Measurements from ENCODE around the gene WLS. TPM values are rescaled to one million over a fixed set of nuclear protein-coding genes. Genes with fewer than 3 reads are reported as not detected.
"Not testable (repeated sequence)": the region's sequence is repeated elsewhere in the genome, so short reads cannot be mapped to it uniquely, and the experiment has no call there.

The WLS gene
- total RNA-seq, 1 experiment from 2014 or later, result 19.8 TPM

GRCh38 chr1:68268896-68269483, 36.7 kb upstream of the WLS start:
- no peak overlapping the region for H3K4me2 ChIP-seq
- H4K20me1 ChIP-seq (ENCODE audit: insufficient read depth), result no peaks in the 10 kb centered on the region
- no peaks in the 10 kb centered on the region for H3K27me3 ChIP-seq (ENCODE audit: insufficient read depth, low read depth)
- no peak overlapping the region for H3K4me3 ChIP-seq
- H3K4me1 ChIP-seq (replicated peaks; ENCODE audit: insufficient read depth), result peaks cover 15% of the 10 kb centered on the region
- POLR2A ChIA-PET (ENCODE audit: unreplicated experiment), result no interaction called here
- intact Hi-C loops (cut with micrococcal nuclease; ENCODE audit: unreplicated experiment), result no loop called here
- BruUV-seq (replicated peaks), result no TSS peak
- H3K9me3 ChIP-seq (ENCODE audit: insufficient read depth, low read depth), result no peaks in the 10 kb centered on the region
- H3K79me2 ChIP-seq (ENCODE audit: low read depth), result no peaks in the 10 kb centered on the region
- no peaks in the 10 kb centered on the region for H3K9me2 ChIP-seq (ENCODE audit: insufficient read depth)
- CTCF ChIA-PET, result interaction anchor here (0.6 kb wide), 1 partner anchor 26 kb away, joined by 9 read pairs; no protein-coding TSS in a partner anchor
- DNase-seq, result no peak
- TF ChIP-seq, protein P1, sequence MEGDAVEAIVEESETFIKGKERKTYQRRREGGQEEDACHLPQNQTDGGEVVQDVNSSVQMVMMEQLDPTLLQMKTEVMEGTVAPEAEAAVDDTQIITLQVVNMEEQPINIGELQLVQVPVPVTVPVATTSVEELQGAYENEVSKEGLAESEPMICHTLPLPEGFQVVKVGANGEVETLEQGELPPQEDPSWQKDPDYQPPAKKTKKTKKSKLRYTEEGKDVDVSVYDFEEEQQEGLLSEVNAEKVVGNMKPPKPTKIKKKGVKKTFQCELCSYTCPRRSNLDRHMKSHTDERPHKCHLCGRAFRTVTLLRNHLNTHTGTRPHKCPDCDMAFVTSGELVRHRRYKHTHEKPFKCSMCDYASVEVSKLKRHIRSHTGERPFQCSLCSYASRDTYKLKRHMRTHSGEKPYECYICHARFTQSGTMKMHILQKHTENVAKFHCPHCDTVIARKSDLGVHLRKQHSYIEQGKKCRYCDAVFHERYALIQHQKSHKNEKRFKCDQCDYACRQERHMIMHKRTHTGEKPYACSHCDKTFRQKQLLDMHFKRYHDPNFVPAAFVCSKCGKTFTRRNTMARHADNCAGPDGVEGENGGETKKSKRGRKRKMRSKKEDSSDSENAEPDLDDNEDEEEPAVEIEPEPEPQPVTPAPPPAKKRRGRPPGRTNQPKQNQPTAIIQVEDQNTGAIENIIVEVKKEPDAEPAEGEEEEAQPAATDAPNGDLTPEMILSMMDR (conservative IDR thresholded peaks at IDR 0.05), result no peak
- no peak for TF ChIP-seq EZH2 (IDR thresholded peaks at IDR 0.05; ENCODE audit: low read depth)
- no peak overlapping the region for H3K27ac ChIP-seq
- no peak overlapping the region for H2AFZ ChIP-seq
- no peaks in the 10 kb centered on the region for H3F3A ChIP-seq (ENCODE audit: insufficient read depth, low read depth)
- H3K36me3 ChIP-seq (ENCODE audit: low read depth), result no peaks in the 10 kb centered on the region

- CTCF ChIA-PET; H3K36me3 ChIP-seq (ENCODE audit: low read depth); H3K27ac ChIP-seq; H2AFZ ChIP-seq; intact Hi-C loops (cut with micrococcal nuclease; ENCODE audit: unreplicated experiment); H4K20me1 ChIP-seq (ENCODE audit: insufficient read depth); H3K4me1 ChIP-seq (replicated peaks; ENCODE audit: insufficient read depth); BruUV-seq (replicated peaks); DNase-seq; H3F3A ChIP-seq (ENCODE audit: insufficient read depth, low read depth); H3K4me2 ChIP-seq; H3K79me2 ChIP-seq (ENCODE audit: low read depth); H3K27me3 ChIP-seq (ENCODE audit: insufficient read depth, low read depth); H3K4me3 ChIP-seq; H3K9me2 ChIP-seq (ENCODE audit: insufficient read depth); POLR2A ChIA-PET (ENCODE audit: unreplicated experiment); H3K9me3 ChIP-seq (ENCODE audit: insufficient read depth, low read depth): not testable (repeated sequence)
These were observed 24.5 kb upstream of the WLS start for GRCh38 chr1:68256824-68257223.

DNA sequence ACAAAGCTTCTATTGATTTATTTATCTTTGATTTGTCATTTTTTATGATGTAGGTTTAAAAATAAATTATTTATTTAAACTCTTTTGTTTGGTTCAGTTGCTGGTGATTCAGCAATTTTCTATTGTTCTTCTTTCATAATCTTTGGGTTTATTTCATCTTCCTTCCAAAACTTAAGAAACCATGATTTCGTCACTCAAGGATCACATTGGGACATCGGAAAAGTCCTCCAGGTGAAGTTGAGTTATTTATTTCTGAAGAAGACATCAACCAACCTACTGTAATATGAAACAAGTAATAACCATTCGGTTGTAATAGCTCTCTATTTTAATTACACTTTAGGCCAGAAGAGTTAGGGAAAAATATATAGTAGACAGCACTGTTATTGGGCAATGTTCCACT, 23.0 kb upstream of the WLS start:
- TF ChIP-seq EZH2 (IDR thresholded peaks at IDR 0.05; ENCODE audit: low read depth), result no peak
- TF ChIP-seq, protein P1 (conservative IDR thresholded peaks at IDR 0.05), result no peak
- H2AFZ ChIP-seq, result no peak overlapping the region
- H3K4me2 ChIP-seq, result no peak overlapping the region
- intact Hi-C loops (cut with micrococcal nuclease; ENCODE audit: unreplicated experiment), result no loop called here
- H3K4me3 ChIP-seq, result no peak overlapping the region
- H3K9me2 ChIP-seq (ENCODE audit: insufficient read depth), result 0 out of 2 replicates have a peak, but pooled peaks cover 3% of the 10 kb centered on the region
- ChIA-PET CTCF (no interaction called here), POLR2A (ENCODE audit: unreplicated experiment) (interaction anchor here (0.6 kb wide), 1 partner anchor 111 kb away, joined by 3 read pairs; no protein-coding TSS in a partner anchor)
- H4K20me1 ChIP-seq (ENCODE audit: insufficient read depth), result no peaks in the 10 kb centered on the region
- H3K36me3 ChIP-seq (ENCODE audit: low read depth), result no peaks in the 10 kb centered on the region
- no TSS peak for BruUV-seq (replicated peaks)
- no peaks in the 10 kb centered on the region for H3K9me3 ChIP-seq (ENCODE audit: insufficient read depth, low read depth)
- H3F3A ChIP-seq (ENCODE audit: insufficient read depth, low read depth), result no peaks in the 10 kb centered on the region
- no peaks in the 10 kb centered on the region for H3K4me1 ChIP-seq (replicated peaks; ENCODE audit: insufficient read depth)
- no peak overlapping the region for H3K27ac ChIP-seq
- DNase-seq, result no peak
- no peaks in the 10 kb centered on the region for H3K27me3 ChIP-seq (ENCODE audit: insufficient read depth, low read depth)
- no peaks in the 10 kb centered on the region for H3K79me2 ChIP-seq (ENCODE audit: low read depth)
